ENCODE data around the gene UNC5C. TPM values are rescaled to one million over a fixed set of nuclear protein-coding genes. Genes with fewer than 3 reads are reported as not detected.

Gene UNC5C
- total RNA-seq, 4 donors from 2014 or later, result 1.2 to 5.0 (median 3.0) TPM

GRCh38 chr4:95522682-95523530 lies 25.9 kb downstream of the UNC5C start:
- no peak for DNase-seq (ENCODE audit: low spot score in 2 of 2)
- H3K27ac ChIP-seq, result no peak overlapping the region
- no peaks in the 10 kb centered on the region for H3K36me3 ChIP-seq
- H3K4me1 ChIP-seq, result no peaks in the 10 kb centered on the region
- no peak overlapping the region for H3K4me3 ChIP-seq
- WGBS, 2 donors, result 89 to 92% methylated on average over 6 of the region's 6 CpGs
- no peaks in the 10 kb centered on the region for H3K27me3 ChIP-seq
- H3K9me3 ChIP-seq, result no peaks in the 10 kb centered on the region
- TF ChIP-seq POLR2A (IDR thresholded peaks at IDR 0.05) (no peak), CTCF (IDR thresholded peaks at IDR 0.05) (no peak), EP300 (IDR thresholded peaks at IDR 0.05) (no peak)

GRCh38 chr4:95517576-95518345 lies 31.0 kb downstream of the UNC5C start:
- DNase-seq (ENCODE audit: low spot score in 2 of 2), result no peak
- Histone ChIP-seq H3K27me3 (no peaks in the 10 kb centered on the region), H3K36me3 (no peaks in the 10 kb centered on the region), H3K4me1 (no peaks in the 10 kb centered on the region), H3K4me3 (no peak overlapping the region), H3K27ac (no peak overlapping the region), H3K9me3 (no peaks in the 10 kb centered on the region)
- TF ChIP-seq POLR2A (IDR thresholded peaks at IDR 0.05), result no peak
- TF ChIP-seq CTCF (IDR thresholded peaks at IDR 0.05), result no peak
- TF ChIP-seq EP300 (IDR thresholded peaks at IDR 0.05), result no peak
- 66 to 77% methylated on average over 7 of the region's 7 CpGs for WGBS, 2 donors

GRCh38 chr4:95516528-95517017 lies 32.2 kb downstream of the UNC5C start:
- H3K4me1 ChIP-seq, result no peaks in the 10 kb centered on the region
- no peaks in the 10 kb centered on the region for H3K27me3 ChIP-seq
- no peaks in the 10 kb centered on the region for H3K9me3 ChIP-seq
- H3K4me3 ChIP-seq, result no peak overlapping the region
- no peak for DNase-seq (ENCODE audit: low spot score in 2 of 2)
- TF ChIP-seq CTCF (IDR thresholded peaks at IDR 0.05), result no peak
- TF ChIP-seq EP300 (IDR thresholded peaks at IDR 0.05), result no peak
- TF ChIP-seq POLR2A (IDR thresholded peaks at IDR 0.05), result no peak
- WGBS, 2 donors, result 72 to 87% methylated on average over 10 of the region's 10 CpGs
- H3K36me3 ChIP-seq, result no peaks in the 10 kb centered on the region
- no peak overlapping the region for H3K27ac ChIP-seq

GRCh38 chr4:95515589-95515988 lies 33.2 kb downstream of the UNC5C start:
- H3K36me3 ChIP-seq, result no peaks in the 10 kb centered on the region
- no peaks in the 10 kb centered on the region for H3K27me3 ChIP-seq
- H3K4me3 ChIP-seq, result no peak overlapping the region
- no peaks in the 10 kb centered on the region for H3K9me3 ChIP-seq
- DNase-seq (ENCODE audit: low spot score in 2 of 2), result no peak
- no peak for TF ChIP-seq EP300 (IDR thresholded peaks at IDR 0.05)
- no peak for TF ChIP-seq POLR2A (IDR thresholded peaks at IDR 0.05)
- TF ChIP-seq CTCF (IDR thresholded peaks at IDR 0.05), result no peak
- H3K27ac ChIP-seq, result no peak overlapping the region
- 64 to 77% methylated on average over 1 of the region's 1 CpG for WGBS, 2 donors
- H3K4me1 ChIP-seq, result no peaks in the 10 kb centered on the region

- H3K27me3 ChIP-seq, result no peaks in the 10 kb centered on the region
- no peak overlapping the region for H3K27ac ChIP-seq
- 92 to 93% methylated on average over 4 of the region's 4 CpGs for WGBS, 2 donors
- H3K4me3 ChIP-seq, result no peak overlapping the region
- H3K36me3 ChIP-seq, result no peaks in the 10 kb centered on the region
- no peaks in the 10 kb centered on the region for H3K9me3 ChIP-seq
- TF ChIP-seq CTCF (IDR thresholded peaks at IDR 0.05) (no peak), EP300 (IDR thresholded peaks at IDR 0.05) (no peak), POLR2A (IDR thresholded peaks at IDR 0.05) (no peak)
- H3K4me1 ChIP-seq, result peaks cover 0 to 5% (median 0%) of the 10 kb centered on the region in 4 donors
- no peak for DNase-seq (ENCODE audit: low spot score in 2 of 2)
These were observed 35.8 kb downstream of the UNC5C start for GRCh38 chr4:95513022-95513421.

Data from tibial nerve (tissue), 4 donors.